ENCODE results near the gene IL17B.

The IL17B gene

DNA sequence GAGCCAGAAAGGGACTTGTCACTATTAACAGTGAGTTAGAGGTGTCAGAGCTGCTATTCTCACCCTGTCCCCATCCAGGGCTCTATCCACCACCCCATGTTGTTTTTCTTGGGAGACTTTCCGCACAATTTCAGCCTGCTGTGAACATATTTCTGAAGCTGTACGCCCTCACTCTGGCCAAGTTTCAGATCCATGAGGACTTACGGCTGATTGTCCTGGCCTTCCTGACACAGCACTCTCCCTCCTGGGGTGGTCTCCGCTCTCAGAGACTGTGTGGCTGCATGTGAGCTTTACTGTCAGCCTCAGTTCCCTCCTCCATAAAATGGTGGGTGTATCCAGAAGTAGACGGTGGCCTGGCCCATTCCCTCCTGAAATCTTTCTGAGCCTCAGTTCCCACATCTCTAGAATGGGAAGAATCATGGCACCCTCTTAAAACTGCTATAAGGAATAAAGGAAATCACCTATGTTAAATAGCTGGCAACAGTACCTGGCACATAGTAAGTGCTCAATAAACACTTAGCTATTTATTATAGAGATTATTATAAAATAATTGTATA, 804 bp upstream of the IL17B start:
- no peak for DNase-seq
- H3K9me3 ChIP-seq (ENCODE audit: severe bottlenecking) = no peaks in the 10 kb centered on the region
- TF ChIP-seq, protein P1, sequence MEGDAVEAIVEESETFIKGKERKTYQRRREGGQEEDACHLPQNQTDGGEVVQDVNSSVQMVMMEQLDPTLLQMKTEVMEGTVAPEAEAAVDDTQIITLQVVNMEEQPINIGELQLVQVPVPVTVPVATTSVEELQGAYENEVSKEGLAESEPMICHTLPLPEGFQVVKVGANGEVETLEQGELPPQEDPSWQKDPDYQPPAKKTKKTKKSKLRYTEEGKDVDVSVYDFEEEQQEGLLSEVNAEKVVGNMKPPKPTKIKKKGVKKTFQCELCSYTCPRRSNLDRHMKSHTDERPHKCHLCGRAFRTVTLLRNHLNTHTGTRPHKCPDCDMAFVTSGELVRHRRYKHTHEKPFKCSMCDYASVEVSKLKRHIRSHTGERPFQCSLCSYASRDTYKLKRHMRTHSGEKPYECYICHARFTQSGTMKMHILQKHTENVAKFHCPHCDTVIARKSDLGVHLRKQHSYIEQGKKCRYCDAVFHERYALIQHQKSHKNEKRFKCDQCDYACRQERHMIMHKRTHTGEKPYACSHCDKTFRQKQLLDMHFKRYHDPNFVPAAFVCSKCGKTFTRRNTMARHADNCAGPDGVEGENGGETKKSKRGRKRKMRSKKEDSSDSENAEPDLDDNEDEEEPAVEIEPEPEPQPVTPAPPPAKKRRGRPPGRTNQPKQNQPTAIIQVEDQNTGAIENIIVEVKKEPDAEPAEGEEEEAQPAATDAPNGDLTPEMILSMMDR (IDR thresholded peaks at IDR 0.05; ENCODE audit: low read depth, low read length) = no peak

DNA sequence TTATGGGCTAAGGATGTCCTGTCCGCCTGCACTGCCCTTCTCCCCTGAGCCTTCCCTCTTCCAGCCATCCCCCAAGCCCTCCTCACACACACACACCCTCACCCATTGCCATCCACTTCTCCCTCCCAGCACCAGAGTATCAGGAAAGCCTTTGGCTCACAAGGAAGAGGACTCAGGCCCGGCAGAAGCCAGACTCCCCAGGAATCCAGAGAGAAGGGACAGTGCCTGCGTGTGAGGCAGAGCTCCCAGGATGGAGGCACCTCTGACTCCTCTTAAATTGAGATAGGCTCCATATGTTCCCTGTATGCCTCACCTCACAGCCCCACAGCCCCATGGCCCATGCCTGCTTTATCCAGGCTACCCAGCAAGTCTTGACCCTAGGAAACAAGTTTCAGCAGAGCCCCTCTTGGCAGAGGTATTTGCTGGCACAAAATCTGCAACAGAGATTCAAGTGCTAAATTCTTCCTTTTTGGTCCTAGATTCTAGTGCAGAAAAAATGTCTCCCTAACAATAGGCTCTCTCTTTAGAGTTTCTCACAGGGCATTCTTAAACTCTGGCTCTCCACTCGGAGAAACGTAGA, 761 bp downstream of the IL17B start:
- Histone ChIP-seq H3K27ac (no peak overlapping the region), H3K4me3 (ENCODE audit: low read depth, low read length) (no peak overlapping the region), H3K27me3 (ENCODE audit: insufficient read depth, low read depth, severe bottlenecking) (no peaks in the 10 kb centered on the region), H3K36me3 (no peaks in the 10 kb centered on the region), H3K9me3 (ENCODE audit: severe bottlenecking) (no peaks in the 10 kb centered on the region)
- TF ChIP-seq, protein P1 (IDR thresholded peaks at IDR 0.05; ENCODE audit: low read depth, low read length) = no peak
- no peak for DNase-seq

More for the DNA sequence above, 804 bp upstream of the IL17B start:
- Histone ChIP-seq H3K27ac (no peak overlapping the region), H3K36me3 (no peaks in the 10 kb centered on the region), H3K27me3 (ENCODE audit: insufficient read depth, low read depth, severe bottlenecking) (no peaks in the 10 kb centered on the region), H3K4me3 (ENCODE audit: low read depth, low read length) (no peak overlapping the region)

DNA sequence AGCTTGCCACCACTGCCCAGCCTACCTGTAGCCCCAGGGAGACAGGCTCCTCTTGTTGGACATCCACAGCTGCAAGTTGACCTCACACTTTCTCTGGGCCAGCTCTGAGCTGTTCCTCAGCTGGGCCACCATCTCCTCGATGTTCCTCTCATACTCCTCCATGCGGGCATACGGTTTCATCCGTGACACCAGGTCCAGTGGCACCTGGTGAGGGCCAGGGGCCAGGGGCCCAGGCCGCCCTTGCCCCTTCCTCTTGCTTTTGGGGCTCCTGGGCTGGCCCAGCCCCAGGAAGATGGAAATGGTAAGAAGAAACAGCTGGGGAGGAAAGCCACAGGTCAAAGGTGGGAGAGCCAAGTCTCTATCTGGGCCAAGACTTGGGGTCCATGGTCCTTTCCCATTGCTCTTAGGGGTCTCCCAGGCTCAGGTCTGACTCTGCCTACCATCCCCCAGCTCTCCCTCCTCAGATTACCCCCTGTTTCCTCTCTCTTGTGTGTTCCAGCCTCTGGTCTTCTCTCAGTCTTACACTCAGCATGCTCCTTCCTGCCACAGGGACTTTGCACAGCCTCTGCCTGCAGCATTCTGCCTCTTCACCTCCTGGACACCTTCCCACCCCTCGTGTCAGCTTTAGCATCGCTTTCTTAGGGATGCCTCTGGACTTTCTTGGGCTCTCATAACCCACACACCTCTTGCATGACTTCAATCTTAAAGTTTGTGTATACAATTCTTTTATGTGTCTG, 2.2 kb downstream of the IL17B start:
- no peaks in the 10 kb centered on the region for H3K27me3 ChIP-seq (ENCODE audit: insufficient read depth, low read depth, severe bottlenecking)
- TF ChIP-seq, protein P1 (IDR thresholded peaks at IDR 0.05; ENCODE audit: low read depth, low read length) = no peak
- no peaks in the 10 kb centered on the region for H3K9me3 ChIP-seq (ENCODE audit: severe bottlenecking)
- no peak overlapping the region for H3K27ac ChIP-seq
- no peaks in the 10 kb centered on the region for H3K36me3 ChIP-seq
- DNase-seq = no peak
- H3K4me3 ChIP-seq (ENCODE audit: low read depth, low read length) = no peak overlapping the region

DNA sequence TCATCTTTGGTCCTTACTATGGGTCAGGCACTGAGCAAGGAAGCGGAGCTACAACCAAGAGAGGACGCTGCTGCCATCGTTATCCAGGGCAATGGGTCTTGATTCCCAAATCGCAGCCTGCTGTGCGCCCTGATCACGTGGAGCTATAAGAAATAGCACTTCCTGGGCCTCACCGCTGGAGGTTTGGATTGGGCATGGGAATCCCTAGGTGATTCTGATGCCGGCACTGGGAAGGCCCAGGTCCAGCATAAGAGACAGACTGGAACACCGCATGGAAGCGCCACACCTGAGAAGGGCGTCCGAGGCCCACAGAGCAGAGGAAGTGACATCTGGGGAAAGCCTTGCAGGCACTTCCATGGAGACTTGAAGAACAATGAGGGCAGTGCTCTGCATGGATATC, 3.0 kb downstream of the IL17B start:
- no peak overlapping the region for H3K4me3 ChIP-seq (ENCODE audit: low read depth, low read length)
- no peaks in the 10 kb centered on the region for H3K27me3 ChIP-seq (ENCODE audit: insufficient read depth, low read depth, severe bottlenecking)
- no peak for DNase-seq
- H3K9me3 ChIP-seq (ENCODE audit: severe bottlenecking) = no peaks in the 10 kb centered on the region
- H3K36me3 ChIP-seq = no peaks in the 10 kb centered on the region
- TF ChIP-seq, protein P1 (IDR thresholded peaks at IDR 0.05; ENCODE audit: low read depth, low read length) = no peak
- H3K27ac ChIP-seq = no peak overlapping the region

DNA sequence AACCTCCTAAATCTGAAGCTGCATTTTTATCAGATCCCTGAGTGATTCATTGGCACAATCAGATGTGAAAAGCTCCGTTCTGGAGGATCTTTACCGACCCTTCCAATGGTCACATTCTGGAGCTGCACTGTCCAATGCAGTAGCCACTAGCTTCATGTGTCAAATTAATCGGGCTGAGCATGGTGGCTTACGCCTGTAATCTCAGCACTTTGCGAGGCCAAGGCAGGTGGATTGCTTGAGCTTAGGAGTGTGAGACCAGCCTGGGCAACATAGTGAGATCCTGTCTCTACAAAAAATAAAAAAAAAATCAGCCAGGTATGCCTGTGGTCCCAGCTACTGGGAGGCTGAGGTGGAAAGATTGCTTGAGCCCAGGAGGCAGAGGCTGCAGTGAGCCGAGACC, 3.7 kb downstream of the IL17B start:
- Histone ChIP-seq H3K4me3 (ENCODE audit: low read depth, low read length) (no peak overlapping the region), H3K27me3 (ENCODE audit: insufficient read depth, low read depth, severe bottlenecking) (no peaks in the 10 kb centered on the region), H3K36me3 (no peaks in the 10 kb centered on the region), H3K9me3 (ENCODE audit: severe bottlenecking) (no peaks in the 10 kb centered on the region), H3K27ac (no peak overlapping the region)
- TF ChIP-seq, protein P1 (IDR thresholded peaks at IDR 0.05; ENCODE audit: low read depth, low read length) = no peak
- DNase-seq = peak; percentile 29

All from WERI-Rb-1 (cell line).